Measurements from ENCODE around the gene UBL5.
"Not testable (repeated sequence)": the region's sequence is repeated elsewhere in the genome, so short reads cannot be mapped to it uniquely, and the experiment has no call there.

- TF ChIP-seq ESRRG (CRISPR knock-in tag; IDR thresholded peaks at IDR 0.05); TOX (CRISPR knock-in tag; IDR thresholded peaks at IDR 0.05; ENCODE audit: borderline replicate concordance); ZFP30 (CRISPR knock-in tag; IDR thresholded peaks at IDR 0.05); OSR1 (CRISPR knock-in tag; IDR thresholded peaks at IDR 0.05); ZNF565 (CRISPR knock-in tag; conservative IDR thresholded peaks at IDR 0.05; ENCODE audit: low read depth); ZC3H10 (CRISPR knock-in tag; IDR thresholded peaks at IDR 0.05); PPARA (CRISPR knock-in tag; IDR thresholded peaks at IDR 0.05; ENCODE audit: borderline replicate concordance); PATZ1 (CRISPR knock-in tag; IDR thresholded peaks at IDR 0.05; ENCODE audit: borderline replicate concordance): not testable (repeated sequence)
These were observed 36.7 kb upstream of the UBL5 start for GRCh38 chr19:9791073-9791367.
